ENCODE measurements around the gene ATP5ME. TPM values are rescaled to one million over a fixed set of nuclear protein-coding genes. Genes with fewer than 3 reads are reported as not detected.
A peak's percentile ranks its signal among the peaks of the same experiment; 100 is the strongest.

The ATP5ME gene
- total and polyA plus RNA-seq, 2 of the 13 experiments (the other 11 are each of a cell fraction or from before 2014, with no cell fraction given) = 305 to 753 TPM

DNA sequence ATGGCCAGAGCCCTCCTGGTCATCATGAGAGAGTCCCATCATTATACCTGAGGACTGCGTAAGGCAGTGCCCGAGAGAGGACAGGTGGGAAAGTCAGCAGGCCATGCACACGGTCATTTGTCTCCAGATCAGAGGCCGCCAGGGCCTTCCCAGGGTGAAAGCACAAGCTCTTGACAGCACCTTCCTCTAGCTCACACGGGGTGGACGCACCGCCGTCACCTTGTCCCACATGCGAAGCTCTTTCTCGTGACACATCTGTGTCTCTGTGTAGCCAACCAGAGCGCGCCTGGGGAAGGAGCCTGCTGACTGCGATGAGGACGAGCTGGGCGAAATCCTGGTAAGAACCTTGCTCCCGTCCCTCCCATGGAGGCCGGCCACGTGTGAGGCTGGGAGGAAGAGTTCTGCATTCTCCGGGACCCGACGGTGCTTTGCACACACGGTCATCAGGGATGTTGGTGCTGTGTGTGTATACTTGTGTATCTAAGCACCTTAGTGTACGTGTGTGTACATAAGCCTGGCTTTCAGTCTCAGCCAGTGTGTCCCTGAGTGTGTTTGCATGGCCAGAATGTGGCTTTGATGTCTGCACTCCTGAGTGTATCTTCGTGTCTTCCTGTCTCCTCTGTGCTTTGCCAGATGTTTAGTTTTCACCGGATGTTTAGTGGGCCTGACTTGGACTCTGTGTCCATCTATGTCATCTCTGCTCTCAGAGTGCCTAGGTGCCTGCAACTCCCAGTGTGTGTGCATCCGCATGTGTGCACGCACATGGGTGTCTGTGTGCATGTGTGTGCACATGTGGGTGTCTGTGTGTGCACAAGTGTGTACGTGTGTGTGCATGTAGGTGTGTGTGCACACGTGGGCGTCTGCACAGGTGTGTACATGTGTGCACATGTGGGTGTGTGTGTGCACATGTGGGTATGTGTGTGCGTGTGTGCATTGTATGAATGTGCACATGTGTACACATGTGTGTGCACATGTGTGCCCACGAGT lies 15.1 kb downstream of the ATP5ME start (continued):
- TF ChIP-seq ZNF350 (CRISPR knock-in tag; IDR thresholded peaks at IDR 0.05; ENCODE audit: borderline replicate concordance, low read depth) = no peak
- TF ChIP-seq ARNTL (CRISPR knock-in tag; IDR thresholded peaks at IDR 0.05) = peak; percentile 58
- TF ChIP-seq ZNF678 (CRISPR knock-in tag; IDR thresholded peaks at IDR 0.05) = no peak
- TF ChIP-seq TCF7L2 (IDR thresholded peaks at IDR 0.05; ENCODE audit: low read depth, low read length) = no peak
- peak; percentile 62; the same call in 1 of the 2 replicates for TF ChIP-seq IRF2 (CRISPR knock-in tag; IDR thresholded peaks at IDR 0.05)
- TF ChIP-seq RORA (CRISPR knock-in tag; IDR thresholded peaks at IDR 0.05) = no peak
- no peak for TF ChIP-seq RBAK (CRISPR knock-in tag; IDR thresholded peaks at IDR 0.05)
- peak; percentile 59; the same call in 1 of the 2 replicates for TF ChIP-seq ZNF280D (CRISPR knock-in tag; IDR thresholded peaks at IDR 0.05)
- TF ChIP-seq, protein P1, sequence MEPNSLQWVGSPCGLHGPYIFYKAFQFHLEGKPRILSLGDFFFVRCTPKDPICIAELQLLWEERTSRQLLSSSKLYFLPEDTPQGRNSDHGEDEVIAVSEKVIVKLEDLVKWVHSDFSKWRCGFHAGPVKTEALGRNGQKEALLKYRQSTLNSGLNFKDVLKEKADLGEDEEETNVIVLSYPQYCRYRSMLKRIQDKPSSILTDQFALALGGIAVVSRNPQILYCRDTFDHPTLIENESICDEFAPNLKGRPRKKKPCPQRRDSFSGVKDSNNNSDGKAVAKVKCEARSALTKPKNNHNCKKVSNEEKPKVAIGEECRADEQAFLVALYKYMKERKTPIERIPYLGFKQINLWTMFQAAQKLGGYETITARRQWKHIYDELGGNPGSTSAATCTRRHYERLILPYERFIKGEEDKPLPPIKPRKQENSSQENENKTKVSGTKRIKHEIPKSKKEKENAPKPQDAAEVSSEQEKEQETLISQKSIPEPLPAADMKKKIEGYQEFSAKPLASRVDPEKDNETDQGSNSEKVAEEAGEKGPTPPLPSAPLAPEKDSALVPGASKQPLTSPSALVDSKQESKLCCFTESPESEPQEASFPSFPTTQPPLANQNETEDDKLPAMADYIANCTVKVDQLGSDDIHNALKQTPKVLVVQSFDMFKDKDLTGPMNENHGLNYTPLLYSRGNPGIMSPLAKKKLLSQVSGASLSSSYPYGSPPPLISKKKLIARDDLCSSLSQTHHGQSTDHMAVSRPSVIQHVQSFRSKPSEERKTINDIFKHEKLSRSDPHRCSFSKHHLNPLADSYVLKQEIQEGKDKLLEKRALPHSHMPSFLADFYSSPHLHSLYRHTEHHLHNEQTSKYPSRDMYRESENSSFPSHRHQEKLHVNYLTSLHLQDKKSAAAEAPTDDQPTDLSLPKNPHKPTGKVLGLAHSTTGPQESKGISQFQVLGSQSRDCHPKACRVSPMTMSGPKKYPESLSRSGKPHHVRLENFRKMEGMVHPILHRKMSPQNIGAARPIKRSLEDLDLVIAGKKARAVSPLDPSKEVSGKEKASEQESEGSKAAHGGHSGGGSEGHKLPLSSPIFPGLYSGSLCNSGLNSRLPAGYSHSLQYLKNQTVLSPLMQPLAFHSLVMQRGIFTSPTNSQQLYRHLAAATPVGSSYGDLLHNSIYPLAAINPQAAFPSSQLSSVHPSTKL (CRISPR knock-in tag; IDR thresholded peaks at IDR 0.05) = peak; percentile 58; the same call in 1 of the 2 replicates
- no peak for TF ChIP-seq MED8 (CRISPR knock-in tag; IDR thresholded peaks at IDR 0.05; ENCODE audit: insufficient replicate concordance)
- no peak for TF ChIP-seq ELK4 (CRISPR knock-in tag; IDR thresholded peaks at IDR 0.05; ENCODE audit: borderline replicate concordance)
- no peak for TF ChIP-seq FLYWCH1 (CRISPR knock-in tag; IDR thresholded peaks at IDR 0.05)
- no peak for TF ChIP-seq ZNF292 (CRISPR knock-in tag; IDR thresholded peaks at IDR 0.05; ENCODE audit: borderline replicate concordance, low read depth)
- TF ChIP-seq, protein P2, sequence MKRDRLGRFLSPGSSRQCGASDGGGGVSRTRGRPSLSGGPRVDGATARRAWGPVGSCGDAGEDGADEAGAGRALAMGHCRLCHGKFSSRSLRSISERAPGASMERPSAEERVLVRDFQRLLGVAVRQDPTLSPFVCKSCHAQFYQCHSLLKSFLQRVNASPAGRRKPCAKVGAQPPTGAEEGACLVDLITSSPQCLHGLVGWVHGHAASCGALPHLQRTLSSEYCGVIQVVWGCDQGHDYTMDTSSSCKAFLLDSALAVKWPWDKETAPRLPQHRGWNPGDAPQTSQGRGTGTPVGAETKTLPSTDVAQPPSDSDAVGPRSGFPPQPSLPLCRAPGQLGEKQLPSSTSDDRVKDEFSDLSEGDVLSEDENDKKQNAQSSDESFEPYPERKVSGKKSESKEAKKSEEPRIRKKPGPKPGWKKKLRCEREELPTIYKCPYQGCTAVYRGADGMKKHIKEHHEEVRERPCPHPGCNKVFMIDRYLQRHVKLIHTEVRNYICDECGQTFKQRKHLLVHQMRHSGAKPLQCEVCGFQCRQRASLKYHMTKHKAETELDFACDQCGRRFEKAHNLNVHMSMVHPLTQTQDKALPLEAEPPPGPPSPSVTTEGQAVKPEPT (CRISPR knock-in tag; IDR thresholded peaks at IDR 0.05; ENCODE audit: low read depth) = no peak
- no peak for TF ChIP-seq ZNF580 (CRISPR knock-in tag; IDR thresholded peaks at IDR 0.05; ENCODE audit: borderline replicate concordance, low read depth)
- TF ChIP-seq SUZ12 (IDR thresholded peaks at IDR 0.05; ENCODE audit: low read depth, low read length) = no peak
- TF ChIP-seq ZNF768 (CRISPR knock-in tag; IDR thresholded peaks at IDR 0.05) = no peak

Data from HepG2 (cell line).